Smooth muscle cell (in vitro differentiated cells): ENCODE data around the gene CDCA4. TPM values are rescaled to one million over a fixed set of nuclear protein-coding genes. Genes with fewer than 3 reads are reported as not detected.

Source experiments
- DNase-seq: peaks from one replicate; lab custom pipeline; 2025; ENCODE audit not compliant: unreplicated experiment; lab: John Stamatoyannopoulos, UW
- H2AFZ ChIP-seq: fragments of 200-600 bp; sonication (generic); 2 replicates; pipeline ENCODE4 v1.6.0; 2016; ENCODE audit warnings: antibody characterized with exemption, low read depth, mild to moderate bottlenecking
- H3F3A ChIP-seq: fragments of 200-600 bp; sonication (generic); 2 replicates; pipeline ENCODE4 v1.6.0; 2017; ENCODE audit warnings: antibody characterized with exemption, low read depth
- H3K27ac ChIP-seq: fragments of 200-600 bp; sonication (generic); 2 replicates; pipeline ENCODE4 v1.5.1; 2016; ENCODE audit warnings: low read depth, mild to moderate bottlenecking
- H3K27me3 ChIP-seq: fragments of 200-600 bp; sonication (generic); 2 replicates; pipeline ENCODE4 v1.6.1; 2016; ENCODE audit warnings: low read depth, mild to moderate bottlenecking
- H3K36me3 ChIP-seq: fragments of 200-600 bp; sonication (generic); 2 replicates; pipeline ENCODE4 v1.5.1; 2016; ENCODE audit warnings: low read depth
- H3K4me1 ChIP-seq: fragments of 200-600 bp; sonication (generic); 2 replicates; pipeline ENCODE4 v1.5.1; 2016; ENCODE audit warnings: low read depth
- H3K4me2 ChIP-seq: fragments of 200-600 bp; sonication (generic); 2 replicates; pipeline ENCODE4 v1.6.0; 2016; ENCODE audit warnings: mild to moderate bottlenecking
- H3K4me3 ChIP-seq: fragments of 200-600 bp; sonication (generic); 2 replicates; pipeline ENCODE4 v1.5.1; 2016; ENCODE audit warnings: mild to moderate bottlenecking
- H3K79me2 ChIP-seq: fragments of 200-600 bp; sonication (generic); 2 replicates; pipeline ENCODE4 v1.6.0; 2016; ENCODE audit warnings: low read depth, mild to moderate bottlenecking
- H3K9ac ChIP-seq: fragments of 200-600 bp; sonication (generic); 2 replicates; pipeline ENCODE4 v1.6.0; 2016; ENCODE audit warnings: low read depth
- H3K9me3 ChIP-seq: fragments of 200-600 bp; sonication (generic); replicated peaks from 2 replicates; pipeline ENCODE4 v1.5.1; 2016; ENCODE audit warnings: low read depth
- H4K20me1 ChIP-seq: fragments of 200-600 bp; sonication (generic); 2 replicates; pipeline ENCODE4 v1.6.0; 2016; ENCODE audit warnings: low read depth
- CTCF ChIP-seq: fragments of 200-600 bp; sonication (generic); IDR thresholded peaks from 2 replicates; pipeline ENCODE4 v1.5.1; 2017; ENCODE audit warnings: borderline replicate concordance, mild to moderate bottlenecking, antibody characterized with exemption; ENCODE audit not compliant: insufficient read depth, poor library complexity, severe bottlenecking
- WGBS: methylation state at CpG from one replicate; pipeline ENCODE4 v1.1.7; 2016; ENCODE audit warnings: low lambda C conversion rate; 5-methylcytosine and 5-hydroxymethylcytosine counted together
- polyA plus RNA-seq: library from polyadenylated mRNA; unstranded; fragments of >200 nt; fragmentation: Nextera tagmentation; extraction: Ambion mirVana; gene quantifications from 2 replicates; pipeline ENCODE4 v1.2.1, GENCODE V29; 2016
- total RNA-seq: library from RNA; depleted of rRNA; stranded (reverse); fragments of >200 nt; gene quantifications from 2 replicates; pipeline ENCODE4 v1.2.3, GENCODE V29; 2014

Gene CDCA4
- total RNA-seq: 15.1 and 16.4 TPM in 2 replicates
- polyA plus RNA-seq: 19.8 and 23.5 TPM in 2 replicates

- no peaks in the 10 kb centered on the region for H3K27me3 ChIP-seq
- H3K4me3 ChIP-seq: peak within 1 kb of the TSS; percentile 90
- peak within 1 kb of the TSS; percentile 81 for H2AFZ ChIP-seq
- H3K36me3 ChIP-seq: no peaks in the 10 kb centered on the region
- peak within 1 kb of the TSS; percentile 87 for H3K27ac ChIP-seq
- H3F3A ChIP-seq: peaks cover 30% of the 10 kb centered on the region
- peak within 1 kb of the TSS; percentile 88 for H3K9ac ChIP-seq
- DNase-seq: peak; percentile 95
- H4K20me1 ChIP-seq: peaks cover 39% of the 10 kb centered on the region
- no peak for TF ChIP-seq CTCF
- H3K4me1 ChIP-seq: peaks cover 33% of the 10 kb centered on the region
- H3K79me2 ChIP-seq: peaks cover 50% of the 10 kb centered on the region
- 2% methylated on average over 64 of the region's 115 CpGs for WGBS
- H3K4me2 ChIP-seq: peak within 1 kb of the TSS; percentile 100
- no peaks in the 10 kb centered on the region for H3K9me3 ChIP-seq
Measured at GRCh38 chr14:105020815-105021655, at the start of gene CDCA4. CDCA4 (minus strand) TSS chr14:105021083; CDS start chr14:105011929, 9,154 bp downstream.

GRCh38 chr14:105069871-105070759 lies 49.2 kb upstream of the CDCA4 start:
- DNase-seq: no peak
- no peak overlapping the region for H2AFZ ChIP-seq
- H3K9ac ChIP-seq: no peak overlapping the region
- H3K4me1 ChIP-seq: peaks cover 2% of the 10 kb centered on the region
- no peak overlapping the region for H3K4me3 ChIP-seq
- H3K4me2 ChIP-seq: no peak overlapping the region
- H3F3A ChIP-seq: no peaks in the 10 kb centered on the region
- no peak overlapping the region for H3K27ac ChIP-seq
- no peaks in the 10 kb centered on the region for H3K9me3 ChIP-seq
- H3K79me2 ChIP-seq: no peaks in the 10 kb centered on the region
- WGBS: 76% methylated on average over 20 of the region's 20 CpGs
- H3K27me3 ChIP-seq: no peaks in the 10 kb centered on the region
- no peaks in the 10 kb centered on the region for H3K36me3 ChIP-seq
- H4K20me1 ChIP-seq: no peaks in the 10 kb centered on the region
- no peak for TF ChIP-seq CTCF

GRCh38 chr14:105069522-105069870 lies 48.6 kb upstream of the CDCA4 start:
- no peaks in the 10 kb centered on the region for H3K9me3 ChIP-seq
- no peak overlapping the region for H3K9ac ChIP-seq
- WGBS: 94% methylated on average over 10 of the region's 10 CpGs
- DNase-seq: no peak
- H3K4me3 ChIP-seq: no peak overlapping the region
- peaks cover 7% of the 10 kb centered on the region for H3K4me1 ChIP-seq
- H4K20me1 ChIP-seq: no peaks in the 10 kb centered on the region
- H2AFZ ChIP-seq: no peak overlapping the region
- TF ChIP-seq CTCF: no peak
- H3K36me3 ChIP-seq: no peaks in the 10 kb centered on the region
- no peaks in the 10 kb centered on the region for H3F3A ChIP-seq
- no peaks in the 10 kb centered on the region for H3K27me3 ChIP-seq
- no peaks in the 10 kb centered on the region for H3K79me2 ChIP-seq
- no peak overlapping the region for H3K27ac ChIP-seq
- no peak overlapping the region for H3K4me2 ChIP-seq
